Activated CD8-positive, alpha-beta memory T cell treated with anti-CD3 and anti-CD28 coated beads, Interleukin-2, amount 10 ng/mL, durations not matched to agents 7 days and 5 days (primary cell): ENCODE measurements around the gene PDSS1. TPM values are rescaled to one million over a fixed set of nuclear protein-coding genes. Genes with fewer than 3 reads are reported as not detected.
"Not testable (repeated sequence)": the region's sequence is repeated elsewhere in the genome, so short reads cannot be mapped to it uniquely, and the experiment has no call there.

Experiments
- ATAC-seq: fragments of 150-1000 bp; cut with Tn5 transposase; one replicate; pipeline ENCODE4 v1.10.0; 2021; ENCODE audit warnings: moderate library complexity
- CTCF ChIA-PET: fragments of 350-600 bp; sonication (Branson Sonifier 250); formaldehyde crosslinking; loops from one replicate; lab custom pipeline; 2021; ENCODE audit warnings: antibody characterized with exemption; lab: Charles Lee
- DNase-seq: peaks from one replicate; pipeline ENCODE4 v3.0.0-alpha.2; 2020
- H3K27ac Mint-ChIP-seq: one replicate; pipeline ENCODE4 v1.8.0; 2021; ENCODE audit warnings: mild to moderate bottlenecking, mixed read lengths
- H3K27me3 Mint-ChIP-seq: one replicate; pipeline ENCODE4 v1.8.0; 2021; ENCODE audit warnings: mixed read lengths
- H3K36me3 Mint-ChIP-seq: one replicate; pipeline ENCODE4 v1.8.0; 2021; ENCODE audit warnings: mild to moderate bottlenecking, mixed read lengths
- H3K4me1 Mint-ChIP-seq: one replicate; pipeline ENCODE4 v1.8.0; 2021; ENCODE audit warnings: mixed read lengths
- H3K4me3 Mint-ChIP-seq: one replicate; pipeline ENCODE4 v1.8.0; 2021; ENCODE audit warnings: mild to moderate bottlenecking, moderate library complexity, mixed read lengths
- H3K9me3 Mint-ChIP-seq: one replicate; pipeline ENCODE4 v1.8.0; 2022; ENCODE audit warnings: low read depth, mixed read lengths
- total RNA-seq, 2 experiments: library from RNA; stranded (reverse); gene quantifications; one replicate each; pipeline ENCODE4 v1.2.3, GENCODE V29; 2021

Gene PDSS1, protein sequence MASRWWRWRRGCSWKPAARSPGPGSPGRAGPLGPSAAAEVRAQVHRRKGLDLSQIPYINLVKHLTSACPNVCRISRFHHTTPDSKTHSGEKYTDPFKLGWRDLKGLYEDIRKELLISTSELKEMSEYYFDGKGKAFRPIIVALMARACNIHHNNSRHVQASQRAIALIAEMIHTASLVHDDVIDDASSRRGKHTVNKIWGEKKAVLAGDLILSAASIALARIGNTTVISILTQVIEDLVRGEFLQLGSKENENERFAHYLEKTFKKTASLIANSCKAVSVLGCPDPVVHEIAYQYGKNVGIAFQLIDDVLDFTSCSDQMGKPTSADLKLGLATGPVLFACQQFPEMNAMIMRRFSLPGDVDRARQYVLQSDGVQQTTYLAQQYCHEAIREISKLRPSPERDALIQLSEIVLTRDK
- total RNA-seq: 10 to 100 TPM; 19.3 to 24.1 TPM

DNA sequence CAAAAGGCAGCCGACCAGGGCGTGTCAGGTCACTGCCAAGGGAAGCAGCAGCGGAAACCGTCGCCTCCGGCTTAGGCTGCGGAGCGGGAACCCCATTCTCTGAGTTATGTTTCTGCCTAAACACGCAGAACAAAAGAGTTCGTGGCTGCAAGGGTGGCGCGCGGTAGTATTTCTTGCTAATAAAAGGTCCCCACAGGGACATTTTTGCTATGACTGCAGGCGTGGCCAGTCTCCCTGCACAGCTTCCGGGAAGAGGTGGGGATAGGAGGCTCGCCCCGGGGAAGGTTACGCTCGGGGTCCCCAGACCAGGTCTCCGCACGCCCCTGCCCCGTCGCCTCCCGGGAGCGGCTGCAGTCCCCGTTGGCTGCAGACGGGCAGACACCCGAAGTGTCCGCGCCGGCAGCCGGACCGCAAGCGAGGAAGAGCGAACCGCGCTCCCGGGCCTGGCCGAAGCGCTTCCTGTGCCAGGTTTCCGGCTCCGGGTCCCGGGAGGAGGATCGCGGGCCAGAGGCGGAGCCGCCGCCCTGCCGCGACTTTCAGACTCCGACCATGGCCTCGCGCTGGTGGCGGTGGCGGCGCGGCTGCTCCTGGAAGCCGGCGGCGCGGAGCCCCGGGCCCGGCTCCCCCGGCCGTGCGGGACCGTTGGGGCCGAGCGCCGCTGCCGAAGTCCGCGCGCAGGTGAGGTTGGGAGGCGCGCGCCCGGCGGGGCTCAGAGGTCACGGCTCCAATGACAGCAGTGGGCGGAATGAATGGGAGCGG is at the start of gene PDSS1:
Gene PDSS1 (plus strand): TSS at position 539 of the 759 bp plus-strand sequence. CDS start 11 bp downstream, at position 550.
- ATAC-seq (peak; percentile 84), DNase-seq (peak; percentile 76)

DNA sequence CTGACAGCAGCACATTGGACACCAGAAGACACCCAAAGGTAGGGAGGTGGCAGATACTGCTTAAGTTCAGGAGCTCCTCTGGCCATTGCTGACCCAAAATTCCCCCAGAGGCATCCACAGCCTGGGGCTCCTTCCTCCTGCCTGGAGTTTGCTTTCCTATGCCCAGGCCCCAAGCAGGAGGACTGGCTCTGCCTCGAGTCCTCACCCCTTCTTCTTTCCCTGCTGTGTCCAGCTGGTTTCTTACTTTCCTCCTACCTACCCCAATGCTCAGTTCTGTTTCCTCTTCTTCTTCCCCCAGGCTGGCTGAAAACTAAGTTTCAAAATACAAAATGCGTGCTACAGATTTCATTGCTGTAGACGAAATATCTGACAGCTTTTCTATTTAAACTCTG is 49.3 kb upstream of the PDSS1 start:
- not testable (repeated sequence) for H3K4me3 Mint-ChIP-seq, ATAC-seq, DNase-seq, H3K27ac Mint-ChIP-seq, H3K9me3 Mint-ChIP-seq, H3K36me3 Mint-ChIP-seq, H3K4me1 Mint-ChIP-seq
- H3K27me3 Mint-ChIP-seq: peaks cover 16% of the 10 kb centered on the region
- CTCF ChIA-PET: interaction anchor here (0.7 kb wide), 1 partner anchor 286 kb away, joined by 3 read pairs; no protein-coding TSS in a partner anchor

More for the DNA sequence above, at the start of gene PDSS1:
- H3K27me3 Mint-ChIP-seq: no peaks in the 10 kb centered on the region
- peak within 1 kb of the TSS; percentile 91 for H3K27ac Mint-ChIP-seq
- peak within 1 kb of the TSS; percentile 95 for H3K4me3 Mint-ChIP-seq
- no peaks in the 10 kb centered on the region for H3K9me3 Mint-ChIP-seq
- CTCF ChIA-PET: interaction anchor here (0.6 to 3.0 kb wide), 7 partner anchors 12 to 185 kb away, joined by 3 to 9 read pairs (median 3); partner anchors contain the start of gene ABI1
- H3K36me3 Mint-ChIP-seq: peaks cover 23% of the 10 kb centered on the region
- peaks cover 38% of the 10 kb centered on the region for H3K4me1 Mint-ChIP-seq

DNA sequence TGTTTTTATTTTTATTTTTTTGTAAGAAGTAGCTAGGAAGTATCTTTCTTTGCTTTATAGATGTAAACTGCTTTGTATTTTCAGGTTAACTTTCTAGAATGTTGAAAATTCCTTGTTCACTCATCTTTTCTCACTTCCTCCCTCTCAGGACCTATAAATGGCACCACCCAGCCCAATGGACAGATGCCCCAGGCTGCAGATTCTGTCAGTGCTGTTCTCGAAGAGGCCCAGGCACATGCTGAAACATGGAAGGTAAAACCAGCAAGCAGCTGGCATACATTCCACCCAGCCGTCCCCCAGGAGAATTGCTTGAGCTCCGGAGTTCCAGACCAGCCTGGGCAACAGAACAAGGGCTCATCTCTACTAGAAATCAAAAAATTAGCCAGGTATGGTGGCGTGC is 47.1 kb upstream of the PDSS1 start:
- H3K36me3 Mint-ChIP-seq: no peaks in the 10 kb centered on the region
- H3K4me1 Mint-ChIP-seq: no peaks in the 10 kb centered on the region
- H3K9me3 Mint-ChIP-seq: no peaks in the 10 kb centered on the region
- DNase-seq (no peak), ATAC-seq (no peak)
- peaks cover 16% of the 10 kb centered on the region for H3K27me3 Mint-ChIP-seq
- CTCF ChIA-PET: no interaction called here
- no peak overlapping the region for H3K27ac Mint-ChIP-seq
- no peak overlapping the region for H3K4me3 Mint-ChIP-seq

DNA sequence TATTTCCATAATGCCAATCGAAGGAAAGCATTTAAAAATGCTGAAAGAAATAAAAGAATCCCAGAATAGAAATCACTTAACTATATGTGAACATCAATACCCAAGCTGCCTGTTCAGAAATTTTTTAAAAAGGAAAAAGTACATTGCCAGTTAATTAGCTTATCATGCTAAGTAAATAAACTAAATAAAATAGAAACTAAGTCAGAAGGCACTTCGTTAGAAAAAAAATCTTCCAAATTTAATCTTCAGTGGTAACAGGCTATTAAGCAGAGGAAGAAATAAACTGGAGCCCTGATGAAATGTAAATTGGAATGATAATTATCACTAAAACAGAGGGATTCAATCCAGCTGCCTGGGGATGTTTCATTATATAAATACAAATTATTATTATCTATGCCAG is 46.0 kb upstream of the PDSS1 start:
- not testable (repeated sequence) for ATAC-seq, H3K4me3 Mint-ChIP-seq, H3K9me3 Mint-ChIP-seq, H3K4me1 Mint-ChIP-seq, H3K27ac Mint-ChIP-seq, DNase-seq, H3K36me3 Mint-ChIP-seq
- H3K27me3 Mint-ChIP-seq: peaks cover 21% of the 10 kb centered on the region
- CTCF ChIA-PET: interaction anchor here (0.6 to 1.2 kb wide), 2 partner anchors 8 to 16 kb away, joined by 3 read pairs; no protein-coding TSS in a partner anchor

DNA sequence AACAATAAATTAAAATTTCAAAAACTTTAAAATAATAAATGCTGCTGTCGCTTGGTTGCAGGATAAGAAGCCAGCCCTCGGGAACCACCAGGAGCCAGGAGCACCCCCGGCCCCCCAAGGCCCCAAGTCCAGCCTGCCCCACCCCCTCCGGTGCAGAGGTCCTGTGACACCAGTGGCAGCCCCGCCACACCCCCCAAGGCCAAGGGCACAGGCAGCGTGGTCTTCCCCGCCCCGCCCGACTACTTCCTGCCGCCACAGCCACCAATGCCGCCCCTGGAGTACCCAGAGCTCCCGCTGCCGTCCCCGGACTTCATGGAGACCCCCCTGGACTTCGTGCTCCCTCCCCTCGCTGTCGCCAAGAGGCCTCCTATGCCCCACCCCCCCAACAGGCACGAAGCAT is 44.5 kb upstream of the PDSS1 start:
- DNase-seq (no peak), ATAC-seq (no peak)
- CTCF ChIA-PET: no interaction called here
- H3K9me3 Mint-ChIP-seq: no peaks in the 10 kb centered on the region
- no peaks in the 10 kb centered on the region for H3K36me3 Mint-ChIP-seq
- H3K4me1 Mint-ChIP-seq: no peaks in the 10 kb centered on the region
- H3K27me3 Mint-ChIP-seq: peaks cover 32% of the 10 kb centered on the region
- H3K4me3 Mint-ChIP-seq: no peak overlapping the region
- no peak overlapping the region for H3K27ac Mint-ChIP-seq

DNA sequence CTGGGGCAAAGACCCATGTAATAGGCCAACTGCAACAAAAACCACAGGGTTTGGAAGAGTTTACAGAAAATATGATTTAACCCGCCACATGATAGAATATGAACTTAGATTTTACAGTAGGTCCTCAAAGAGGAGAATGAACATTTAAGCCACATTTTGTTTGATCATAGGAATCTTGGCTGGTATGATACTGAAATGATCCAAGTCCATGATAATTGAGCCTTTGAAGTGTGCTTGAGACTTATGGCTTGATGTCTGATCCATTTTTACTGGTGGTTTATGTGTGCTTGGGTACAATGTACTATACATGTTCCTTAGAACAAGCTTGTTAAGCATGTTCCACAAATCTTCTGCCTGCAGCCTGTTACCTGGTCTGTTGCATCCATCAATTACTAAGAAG is 41.8 kb upstream of the PDSS1 start:
- CTCF ChIA-PET: no interaction called here

DNA sequence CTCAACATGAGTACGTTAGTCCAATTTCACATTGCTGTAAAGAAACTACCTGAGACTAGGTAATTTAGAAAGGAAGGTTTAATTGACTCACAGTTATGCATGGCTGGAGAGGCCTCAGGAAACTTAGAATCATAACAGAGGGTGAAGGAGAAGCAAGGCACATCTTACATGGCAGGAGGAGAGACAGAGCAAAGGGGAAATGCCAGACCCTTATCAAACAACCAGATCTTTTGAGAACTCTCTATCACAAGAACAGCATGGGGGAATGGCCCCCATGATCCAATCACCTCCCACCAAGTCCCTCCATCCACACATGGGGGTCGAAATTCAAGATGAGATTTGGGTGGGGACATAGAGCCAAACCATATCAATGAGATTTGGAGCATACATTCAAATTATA is 34.6 kb upstream of the PDSS1 start:
- no peak overlapping the region for H3K4me3 Mint-ChIP-seq
- H3K36me3 Mint-ChIP-seq: no peaks in the 10 kb centered on the region
- CTCF ChIA-PET: no interaction called here
- no peaks in the 10 kb centered on the region for H3K9me3 Mint-ChIP-seq
- peaks cover 25% of the 10 kb centered on the region for H3K27me3 Mint-ChIP-seq
- no peak overlapping the region for H3K27ac Mint-ChIP-seq
- H3K4me1 Mint-ChIP-seq: no peaks in the 10 kb centered on the region
- ATAC-seq (no peak), DNase-seq (no peak)

More for the DNA sequence above, 41.8 kb upstream of the PDSS1 start:
- Mint-ChIP-seq H3K27me3 (peaks cover 42% of the 10 kb centered on the region), H3K36me3 (no peaks in the 10 kb centered on the region), H3K4me1 (no peaks in the 10 kb centered on the region), H3K9me3 (no peaks in the 10 kb centered on the region), H3K4me3 (no peak overlapping the region), H3K27ac (no peak overlapping the region)
- DNase-seq (no peak), ATAC-seq (no peak)

DNA sequence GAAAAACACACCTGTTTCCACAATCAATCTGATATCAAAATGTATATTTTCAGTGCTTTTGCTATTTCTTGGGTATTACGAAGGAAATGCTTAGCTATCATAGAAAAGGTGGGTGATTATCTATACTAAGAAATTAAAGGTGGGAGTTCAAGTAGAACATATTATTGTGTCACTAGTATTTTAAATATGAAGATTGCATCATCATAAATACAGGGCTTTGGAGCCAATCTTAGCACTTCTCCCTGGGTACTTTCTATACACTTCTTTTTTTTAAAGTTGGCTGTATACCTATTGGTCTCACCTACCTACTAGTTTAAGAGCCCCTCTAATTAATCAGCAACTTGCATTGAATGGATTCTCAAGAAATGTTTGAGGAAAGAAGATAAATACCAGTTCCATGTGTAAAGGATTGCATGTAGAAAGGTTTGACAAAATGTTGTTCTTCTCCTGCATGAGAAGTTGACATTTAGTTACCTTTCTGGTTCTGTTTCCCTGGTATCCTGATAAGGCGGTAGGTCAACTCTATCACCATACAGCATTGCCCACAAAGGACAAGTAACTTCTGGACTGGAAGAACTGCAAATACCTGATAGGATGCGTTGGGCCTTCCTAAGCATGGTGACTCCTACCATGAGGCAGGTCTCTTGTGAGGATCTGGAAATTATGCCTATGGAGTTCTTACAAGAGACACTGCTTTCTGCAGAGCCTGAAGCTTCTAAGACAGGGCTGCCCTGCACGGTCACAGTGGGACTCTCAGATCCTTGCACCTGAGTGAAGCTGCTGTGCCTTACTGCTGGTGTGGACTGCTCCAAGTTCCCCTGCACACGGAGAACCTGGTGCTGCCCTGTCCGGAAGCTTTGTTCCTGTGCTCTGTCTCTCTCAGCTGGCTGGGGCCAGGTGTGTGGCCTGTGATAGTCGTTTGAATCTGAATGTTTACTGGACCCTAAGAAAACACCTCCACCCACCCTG is 32.1 kb upstream of the PDSS1 start:
- ATAC-seq: no peak
- Mint-ChIP-seq H3K9me3 (no peaks in the 10 kb centered on the region), H3K27me3 (peaks cover 6% of the 10 kb centered on the region), H3K4me3 (no peak overlapping the region), H3K4me1 (no peaks in the 10 kb centered on the region), H3K36me3 (no peaks in the 10 kb centered on the region), H3K27ac (no peak overlapping the region)
- DNase-seq: no peak
- CTCF ChIA-PET: interaction anchor here (1.5 kb wide), 1 partner anchor 21 kb away, joined by 3 read pairs; no protein-coding TSS in a partner anchor

DNA sequence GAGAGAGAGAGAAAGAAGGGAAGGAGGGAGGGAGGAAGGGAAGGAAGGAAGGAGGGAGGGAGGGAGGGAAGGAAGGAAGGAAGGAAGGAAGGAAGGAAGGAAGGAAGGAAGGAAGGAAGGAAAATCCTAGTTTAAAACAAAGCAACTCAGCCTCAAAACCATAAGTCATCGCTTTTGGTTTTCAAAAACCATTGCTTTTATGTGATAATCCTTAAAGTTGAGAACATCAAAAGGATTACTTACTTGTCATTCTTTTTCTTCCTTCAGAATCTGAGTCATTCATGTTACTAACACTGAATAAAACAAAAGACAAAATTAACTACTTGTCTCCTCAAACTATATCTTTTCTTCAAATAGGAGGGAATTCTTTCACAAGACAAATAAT is 21.6 kb upstream of the PDSS1 start:
- Mint-ChIP-seq H3K27me3 (peaks cover 5% of the 10 kb centered on the region), H3K4me1 (no peaks in the 10 kb centered on the region), H3K27ac (no peak overlapping the region), H3K4me3 (no peak overlapping the region), H3K9me3 (no peaks in the 10 kb centered on the region), H3K36me3 (no peaks in the 10 kb centered on the region)
- ATAC-seq (no peak), DNase-seq (no peak)
- CTCF ChIA-PET: no interaction called here

DNA sequence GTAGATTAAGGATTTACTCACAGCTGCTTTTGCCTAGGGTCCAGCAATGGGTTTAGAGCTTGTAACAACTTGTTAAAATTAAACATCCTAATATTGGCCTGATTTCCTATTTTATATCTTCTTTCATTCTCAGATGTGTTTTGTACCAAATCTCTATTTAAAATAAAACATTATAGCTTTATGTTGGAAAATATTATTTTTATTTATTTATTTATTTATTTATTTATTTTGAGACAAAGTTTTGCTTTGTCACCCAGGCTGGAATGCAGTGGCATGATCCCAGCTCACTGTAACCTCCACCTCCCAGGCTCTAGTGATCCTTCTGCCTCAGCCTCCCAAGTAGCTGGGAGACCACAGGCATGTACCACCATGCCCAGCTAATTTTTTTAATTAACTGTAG is 17.9 kb upstream of the PDSS1 start:
- no peak overlapping the region for H3K27ac Mint-ChIP-seq
- H3K4me3 Mint-ChIP-seq: no peak overlapping the region
- CTCF ChIA-PET: interaction anchor here (0.7 kb wide), 1 partner anchor 17 kb away, joined by 3 read pairs; no protein-coding TSS in a partner anchor
- H3K27me3 Mint-ChIP-seq: peaks cover 5% of the 10 kb centered on the region
- peaks cover 5% of the 10 kb centered on the region for H3K4me1 Mint-ChIP-seq
- DNase-seq: no peak
- no peak for ATAC-seq
- H3K36me3 Mint-ChIP-seq: peaks cover 2% of the 10 kb centered on the region
- no peaks in the 10 kb centered on the region for H3K9me3 Mint-ChIP-seq

DNA sequence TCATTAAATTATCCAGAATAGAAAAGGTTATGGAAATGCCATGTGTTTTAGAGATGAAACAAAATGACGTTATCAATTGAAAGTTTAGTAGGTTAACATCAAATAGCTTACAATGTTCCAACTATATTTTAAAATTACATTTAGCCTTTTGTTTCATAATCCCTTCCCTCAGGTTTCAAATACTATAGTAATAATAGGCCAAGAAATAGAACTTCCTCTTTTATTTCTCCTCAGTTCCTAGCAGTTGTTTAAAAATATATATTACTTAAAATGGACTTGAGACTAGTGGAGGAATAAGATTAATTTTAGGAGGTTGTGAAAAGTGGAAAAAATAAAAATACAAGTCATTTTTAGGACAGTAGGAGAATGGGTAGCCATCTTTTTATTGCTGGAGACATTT is 16.4 kb upstream of the PDSS1 start:
- ATAC-seq: no peak
- no peaks in the 10 kb centered on the region for H3K9me3 Mint-ChIP-seq
- CTCF ChIA-PET: no interaction called here
- H3K4me1 Mint-ChIP-seq: peaks cover 7% of the 10 kb centered on the region
- DNase-seq: no peak
- peaks cover 2% of the 10 kb centered on the region for H3K36me3 Mint-ChIP-seq
- no peak overlapping the region for H3K4me3 Mint-ChIP-seq
- peaks cover 7% of the 10 kb centered on the region for H3K27me3 Mint-ChIP-seq
- H3K27ac Mint-ChIP-seq: no peak overlapping the region

DNA sequence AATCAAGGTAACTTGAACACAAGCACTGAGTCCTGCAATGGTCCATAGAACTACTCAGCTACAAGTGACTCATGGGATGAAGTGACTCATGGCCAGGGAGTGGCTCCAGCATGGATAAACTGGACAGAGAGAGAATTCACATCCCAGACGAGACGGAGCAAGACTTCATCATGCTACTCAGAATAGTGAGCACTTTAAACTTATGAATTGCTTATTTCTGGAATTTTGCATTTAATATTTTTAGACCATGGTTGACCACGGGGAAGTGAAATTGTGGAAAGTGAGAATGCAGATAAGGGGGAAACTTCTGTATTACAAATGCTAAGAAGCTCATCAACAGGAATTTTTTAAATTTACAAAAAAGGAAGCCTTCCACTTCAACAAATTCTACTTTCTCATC is 15.5 kb upstream of the PDSS1 start:
- not testable (repeated sequence) for H3K4me3 Mint-ChIP-seq, H3K36me3 Mint-ChIP-seq, H3K4me1 Mint-ChIP-seq, DNase-seq, H3K9me3 Mint-ChIP-seq, H3K27ac Mint-ChIP-seq, ATAC-seq, H3K27me3 Mint-ChIP-seq
- CTCF ChIA-PET: interaction anchor here (1.7 kb wide), 1 partner anchor 200 kb away, joined by 7 read pairs; no protein-coding TSS in a partner anchor
